Activated CD4-positive, alpha-beta T cell treated with anti-CD3 and anti-CD28 coated beads, Interleukin-10, Interleukin-2, amounts not matched to agents 100 ng/mL and 50 ng/mL, durations not matched to agents 16 hours and 8 hours (primary cell): ENCODE results near the gene ZIC1.

Experiments used
- DNase-seq: peaks from one replicate; pipeline ENCODE4 v3.0.0-alpha.2; 2020

The ZIC1 gene

DNA sequence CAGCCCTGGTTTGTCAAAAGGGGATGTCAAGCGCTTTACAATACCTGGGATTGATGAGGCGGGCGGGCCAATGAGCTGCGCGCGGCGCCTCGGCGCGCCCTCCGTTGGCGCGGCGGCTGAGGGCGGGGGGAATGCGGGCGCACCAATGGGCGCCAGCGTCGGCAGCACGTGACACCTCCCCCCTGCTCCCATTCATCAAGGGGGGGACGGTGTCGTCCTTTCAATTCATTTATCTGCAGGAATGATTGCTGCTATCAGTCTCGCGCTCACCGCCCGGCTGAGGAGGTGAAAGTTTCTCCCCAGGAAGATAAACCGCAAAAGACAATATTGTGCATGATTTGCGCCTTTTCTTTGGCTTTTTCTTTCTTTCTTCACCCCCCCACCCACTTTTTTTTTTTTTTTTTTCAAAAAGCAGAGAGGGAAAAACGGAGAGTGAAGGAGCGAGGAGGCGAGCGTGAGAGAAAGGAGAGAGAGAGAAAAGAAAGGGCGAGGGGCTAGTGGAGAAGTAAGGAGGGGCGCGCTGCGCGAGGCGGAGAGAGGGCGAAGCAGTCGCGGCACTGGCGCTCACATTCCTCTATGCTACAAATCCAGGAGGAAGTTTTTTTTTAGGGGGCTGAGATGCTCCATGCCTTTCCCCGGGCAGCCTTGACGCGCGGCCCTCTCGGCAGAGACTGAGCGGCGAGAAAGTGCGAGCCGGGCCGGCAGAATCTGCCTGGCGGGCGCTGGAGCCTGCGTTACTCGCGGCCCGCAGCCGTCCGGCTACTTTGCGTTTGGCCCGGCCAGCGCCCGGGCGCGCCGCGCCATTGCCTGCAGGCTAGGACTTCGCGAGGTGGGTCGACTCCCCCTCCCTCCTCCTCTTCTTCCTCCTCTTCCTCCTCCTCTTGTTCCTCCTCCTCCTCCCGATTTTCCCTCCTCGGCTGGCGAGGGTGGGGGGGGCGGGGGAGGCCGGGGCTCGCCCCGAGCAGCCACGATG, at the start of gene ZIC1:
Gene ZIC1, plus strand, starts transcription at position 223 of the 973 bp plus-strand sequence. Its CDS starts 748 bp downstream, at position 971.
- DNase-seq, result no peak

DNA sequence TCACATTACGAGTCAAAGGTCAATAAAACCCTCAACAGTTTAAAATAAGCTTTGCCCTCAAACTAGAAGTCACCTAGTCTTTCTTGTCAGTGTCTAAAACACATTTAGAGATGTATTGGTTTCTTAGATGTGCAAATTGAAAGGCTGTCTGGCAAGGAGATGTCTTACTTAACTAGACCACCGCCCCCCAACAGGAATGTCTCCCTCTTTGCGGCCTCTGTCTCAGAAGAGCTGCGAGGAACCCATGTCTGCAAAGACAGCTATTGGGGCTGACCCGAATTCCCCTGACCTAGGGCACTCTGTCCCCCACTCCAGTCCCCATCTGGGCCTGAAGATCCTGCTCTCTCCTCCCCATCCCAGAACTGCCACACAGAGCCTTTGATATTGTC, 49.1 kb upstream of the ZIC1 start:
- DNase-seq, result no peak

GRCh38 chr3:147360646-147361453, 48.3 kb upstream of the ZIC1 start:
- DNase-seq, result no peak

DNA sequence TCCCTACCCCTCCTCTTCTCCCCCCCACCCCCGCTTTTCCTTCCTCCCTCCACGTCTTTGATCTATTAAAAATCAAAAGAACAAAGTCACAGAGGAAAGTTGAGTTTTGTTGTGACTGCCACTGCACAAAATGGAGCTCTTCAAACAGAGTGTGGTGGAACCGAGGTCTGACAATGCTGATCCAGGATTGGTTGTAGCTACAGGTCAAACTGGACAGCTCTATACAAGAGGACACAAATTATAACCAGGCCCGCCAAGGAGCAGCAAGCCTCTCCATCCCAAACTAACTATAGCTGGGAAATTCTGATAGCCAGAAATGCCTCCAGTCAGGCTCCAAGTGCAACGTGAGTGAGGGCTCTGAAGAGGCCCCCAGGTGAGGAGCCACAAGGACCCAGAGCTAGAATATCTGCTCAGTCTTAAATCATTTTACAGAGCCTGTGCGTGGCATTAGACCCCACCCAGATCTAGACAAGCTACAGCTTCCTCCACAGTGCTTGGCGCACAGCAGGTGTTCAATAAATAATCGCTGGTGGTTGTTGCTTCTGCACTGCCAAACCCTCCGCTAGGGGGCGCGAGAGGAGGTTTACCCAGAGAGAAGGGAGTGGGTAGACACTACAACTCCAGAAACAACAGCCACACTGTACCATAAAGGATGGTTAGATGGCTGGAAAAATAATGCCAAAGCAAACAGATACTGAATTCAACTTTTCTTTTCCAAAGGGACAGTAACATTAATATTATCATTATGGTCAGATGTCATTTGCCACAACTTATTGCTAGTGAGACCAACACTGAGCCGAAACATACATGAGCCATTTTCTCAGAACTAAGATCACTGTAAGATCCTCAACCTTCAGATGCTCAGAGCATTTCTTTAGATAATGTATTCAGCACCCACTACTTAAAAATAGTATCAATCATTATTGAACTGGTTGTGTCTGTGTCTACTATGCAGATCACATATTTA, 47.4 kb upstream of the ZIC1 start:
- DNase-seq, result peak; percentile 65

DNA sequence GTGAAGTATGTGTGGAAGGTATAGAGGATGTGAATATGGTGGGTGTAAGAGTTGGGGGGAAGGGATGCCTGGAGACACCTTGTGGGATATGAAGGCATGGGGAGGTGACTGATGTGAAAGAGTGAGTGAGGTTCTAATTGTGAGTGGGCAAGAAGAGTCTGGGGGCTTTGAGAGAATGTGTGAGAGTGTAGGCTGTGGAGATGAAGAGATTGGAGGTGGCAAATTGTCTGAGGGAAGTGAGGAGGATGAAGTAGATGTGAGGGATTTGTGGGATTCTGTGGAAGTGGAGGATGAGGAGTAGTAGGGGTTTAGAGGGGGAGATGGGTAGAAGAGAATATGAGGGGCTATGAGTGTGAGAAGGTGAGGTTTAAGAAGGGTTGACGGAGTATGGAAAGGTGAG, 44.4 kb upstream of the ZIC1 start:
- DNase-seq, result no peak

DNA sequence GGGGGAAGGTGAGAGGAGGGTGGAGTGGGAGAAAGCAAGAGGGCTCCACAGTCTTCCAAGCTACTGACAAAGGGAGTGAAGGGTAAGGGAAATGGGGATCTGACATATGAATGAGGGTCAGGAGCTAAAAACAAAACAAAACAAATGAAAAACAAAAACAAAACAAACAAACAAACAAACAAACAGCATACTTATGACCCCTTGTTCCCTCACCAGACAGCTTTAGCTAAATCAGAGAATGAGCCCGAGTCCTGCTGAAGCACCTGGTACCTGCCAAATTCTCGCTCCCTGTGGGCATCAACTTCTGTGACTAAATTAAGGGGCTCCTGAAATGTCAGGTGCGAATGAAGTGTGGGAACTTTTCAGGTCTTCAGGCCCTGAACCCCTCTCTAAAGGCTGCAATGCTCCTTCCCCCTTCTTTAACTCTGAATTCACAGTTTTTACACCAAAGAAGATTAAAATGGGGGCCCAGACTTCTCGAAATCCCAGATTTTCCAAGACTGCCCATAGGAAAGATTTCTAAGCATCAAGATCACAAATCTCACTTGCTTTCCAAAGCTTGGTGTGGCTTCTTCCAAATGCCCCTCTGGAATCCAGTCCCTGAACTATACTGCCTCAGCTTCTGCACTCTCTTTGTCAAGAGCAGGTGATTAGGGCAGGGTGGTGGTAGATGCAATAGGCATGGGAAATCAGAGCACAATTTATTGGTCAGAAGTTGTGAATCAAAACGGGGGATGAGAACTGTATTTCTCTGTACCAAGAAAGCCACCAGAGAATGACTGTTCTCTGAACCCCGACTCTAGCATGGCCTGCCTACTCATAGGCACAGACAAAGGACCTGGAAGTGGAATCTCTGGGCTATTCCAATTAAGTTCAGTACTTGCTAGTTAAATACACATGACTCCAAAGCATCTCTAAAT, 43.7 kb upstream of the ZIC1 start:
- no peak for DNase-seq

DNA sequence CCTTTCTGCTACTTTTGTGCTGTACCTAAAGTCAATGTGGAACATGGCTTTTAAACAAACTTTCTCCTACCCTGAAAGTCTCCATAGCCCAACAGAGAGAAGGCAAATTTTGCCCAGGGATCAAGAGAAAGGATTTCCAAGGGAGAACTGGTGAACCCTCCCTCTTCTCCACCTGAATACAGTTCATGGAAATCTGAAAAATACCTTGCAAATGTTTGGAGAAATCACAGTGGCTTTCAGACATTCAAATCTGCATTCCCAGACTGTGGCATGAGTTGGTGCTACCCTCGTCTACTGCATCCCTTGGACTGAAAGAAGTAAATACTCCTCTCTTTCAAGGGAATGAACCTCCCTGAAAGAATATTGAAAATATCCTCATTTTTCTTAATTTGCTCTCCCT, 41.5 kb upstream of the ZIC1 start:
- no peak for DNase-seq

DNA sequence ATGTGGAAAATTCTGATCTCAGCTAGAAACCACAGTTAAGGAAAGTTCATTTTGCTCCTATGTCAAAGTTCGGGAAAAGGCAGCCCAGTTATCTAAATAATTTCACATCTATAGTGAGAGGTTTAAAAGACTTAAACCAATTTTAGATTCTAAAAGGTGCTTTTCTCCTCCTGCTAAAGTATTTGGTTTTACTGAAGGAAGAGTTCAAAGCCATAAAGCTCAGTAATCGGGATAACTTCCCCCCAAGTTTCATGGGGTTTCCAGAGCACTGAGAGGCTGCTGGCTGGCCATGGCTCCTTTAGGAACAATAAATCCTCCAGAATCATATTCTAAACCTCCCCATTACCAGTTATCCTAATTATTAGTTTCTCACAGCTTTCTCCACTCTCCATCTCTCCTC, 41.0 kb upstream of the ZIC1 start:
- no peak for DNase-seq

DNA sequence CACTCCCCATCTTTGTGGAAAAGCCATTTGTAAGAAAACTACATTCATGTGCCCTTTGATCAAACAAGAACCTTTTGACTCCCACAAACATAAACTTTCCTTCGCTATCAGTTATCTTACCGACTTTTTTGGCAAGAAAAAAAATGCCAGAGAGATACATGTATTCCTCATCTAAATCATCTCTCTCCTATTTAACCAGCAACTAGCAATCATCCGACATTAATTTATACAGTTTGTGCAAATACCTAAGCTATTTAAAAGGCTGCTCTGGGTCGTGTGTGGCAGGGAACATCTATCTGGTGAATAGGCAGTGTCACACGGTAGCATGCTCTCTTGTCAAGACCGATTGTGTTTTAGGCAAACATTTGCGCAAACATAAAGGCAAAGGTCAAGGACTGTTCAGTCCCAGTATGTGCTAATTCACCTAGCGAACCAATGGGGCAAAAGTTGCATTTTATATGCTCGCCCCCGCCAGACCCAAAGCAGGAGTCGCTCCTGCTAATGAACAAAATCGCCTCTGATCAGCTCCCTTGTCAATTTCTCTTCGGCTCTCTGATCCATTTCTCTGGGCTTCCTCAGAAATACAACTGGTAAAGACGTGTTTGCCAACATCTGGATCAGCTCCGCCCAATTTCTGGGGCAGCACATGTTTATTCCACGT, 40.5 kb upstream of the ZIC1 start:
- DNase-seq, result no peak

GRCh38 chr3:147369231-147369630, 39.9 kb upstream of the ZIC1 start:
- DNase-seq, result no peak

- DNase-seq, result no peak
Measured at GRCh38 chr3:147369661-147370123, 39.5 kb upstream of the ZIC1 start.

- no peak for DNase-seq
Measured at GRCh38 chr3:147370349-147370748, 38.8 kb upstream of the ZIC1 start.

DNA sequence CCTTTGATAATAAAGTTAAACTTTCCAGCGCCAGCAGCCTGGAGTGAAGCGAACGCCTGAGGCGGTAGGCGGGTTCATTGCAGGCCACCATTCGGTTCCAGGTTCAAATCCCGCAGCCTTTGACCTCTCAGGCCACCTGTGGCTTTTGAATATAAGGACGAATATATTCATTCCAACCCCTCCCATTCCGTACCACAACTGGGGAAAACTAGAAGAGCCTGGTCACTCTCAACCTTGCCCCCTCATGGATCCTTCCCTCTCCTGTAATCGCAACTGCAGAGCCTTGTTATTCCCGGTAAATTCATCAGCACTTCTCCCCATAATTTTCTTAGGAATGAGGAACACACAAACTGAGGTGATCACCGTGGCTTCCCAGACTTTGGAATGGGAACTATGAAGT, 38.0 kb upstream of the ZIC1 start:
- DNase-seq, result no peak

DNA sequence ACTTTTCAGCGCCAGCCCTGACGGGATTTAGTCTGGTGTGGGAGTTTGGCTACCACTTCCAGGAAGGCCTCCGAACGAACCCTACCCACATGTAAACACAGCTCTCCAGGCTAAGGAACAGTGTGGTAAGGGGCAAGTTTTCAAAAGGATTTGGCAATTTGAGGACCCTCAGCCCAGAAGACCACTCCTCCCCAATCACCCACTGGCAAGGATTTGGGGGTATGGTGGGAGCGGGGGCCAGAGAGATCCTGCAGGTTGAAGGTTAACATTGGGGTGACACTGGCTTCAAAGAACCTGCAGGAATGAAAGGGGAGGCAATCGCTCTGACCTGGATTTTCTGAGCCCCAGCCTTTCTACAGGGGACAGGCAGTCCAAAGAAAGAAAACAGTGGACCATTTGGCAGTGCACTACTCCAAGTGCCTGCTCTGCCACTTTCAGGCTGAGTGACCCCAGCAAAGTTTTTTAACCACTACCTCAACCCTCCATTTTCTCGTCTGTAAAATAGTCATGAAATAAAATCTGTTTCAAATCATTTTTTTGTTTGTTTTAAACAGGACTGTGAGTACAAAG, 37.3 kb upstream of the ZIC1 start:
- no peak for DNase-seq

DNA sequence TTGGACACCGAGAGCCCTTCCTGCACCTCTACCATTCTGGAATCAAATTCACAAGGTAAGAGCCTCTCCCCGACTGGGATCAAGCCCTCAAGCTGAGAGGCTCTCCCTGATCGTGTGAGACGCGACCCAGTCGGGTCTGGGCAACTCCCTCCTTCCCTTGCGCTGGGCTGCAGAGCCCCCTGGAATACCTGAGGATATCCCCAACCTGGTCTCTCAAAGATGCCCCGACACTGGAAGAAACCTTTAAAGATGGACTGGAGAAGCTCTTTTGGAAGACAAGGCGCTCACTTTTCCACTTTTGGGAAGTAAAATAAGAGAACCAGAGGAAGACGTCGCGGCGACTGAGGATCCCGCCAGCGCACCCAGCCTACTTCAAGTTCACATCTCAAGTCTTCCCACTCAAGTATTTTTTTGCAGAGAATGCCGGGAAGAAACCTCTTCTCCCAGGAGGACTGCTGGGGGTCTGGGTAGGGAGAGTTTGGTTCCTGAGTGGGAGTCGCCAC, 36.6 kb upstream of the ZIC1 start:
- no peak for DNase-seq

- DNase-seq, result no peak
Measured at GRCh38 chr3:147373301-147373700, 35.9 kb upstream of the ZIC1 start.

DNA sequence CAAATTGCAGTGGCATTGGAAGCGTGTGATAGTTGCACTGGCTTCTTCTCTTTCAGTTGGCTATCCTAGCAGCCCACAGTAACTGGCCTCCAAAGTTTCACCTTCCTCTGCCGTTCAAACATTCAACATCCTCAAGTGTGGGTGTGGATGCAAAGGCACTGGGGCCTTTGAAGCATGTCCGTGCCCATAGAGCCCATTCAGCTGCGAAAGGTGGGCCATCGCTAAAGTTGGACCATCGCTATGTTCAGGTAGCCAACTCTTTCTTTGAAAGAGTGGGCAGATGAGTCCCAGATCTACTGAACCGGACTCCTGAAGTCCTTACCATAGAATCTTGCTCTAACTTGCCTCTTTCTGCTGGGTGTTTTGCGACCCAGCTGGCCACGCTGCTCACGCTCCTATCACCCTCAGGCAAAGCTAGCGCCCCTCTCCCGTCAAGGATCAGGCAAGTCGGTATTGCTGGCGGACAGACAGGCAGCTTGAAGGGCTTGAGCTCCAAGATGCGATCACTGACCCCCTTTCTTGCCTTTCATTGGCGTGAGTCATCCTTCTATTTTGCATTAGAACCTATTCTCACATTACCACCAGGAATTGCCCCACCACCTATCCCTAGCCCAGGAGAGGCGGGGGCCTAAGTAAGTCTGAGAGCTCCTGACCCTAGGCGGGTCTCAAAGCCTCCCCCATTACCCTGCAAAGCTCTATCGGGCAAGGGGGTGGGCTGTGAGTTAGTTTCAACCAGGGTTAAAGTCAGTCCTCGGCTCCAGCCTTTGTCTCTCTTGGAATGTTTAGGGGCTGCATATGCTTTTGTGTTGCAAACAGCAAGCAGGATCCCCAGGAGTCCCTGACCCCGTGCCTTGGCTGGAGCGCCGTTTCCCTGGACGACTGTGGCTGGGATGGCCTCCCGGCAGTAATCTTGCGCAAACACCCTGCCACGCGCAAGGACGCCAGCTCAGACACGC, 31.5 kb upstream of the ZIC1 start:
- DNase-seq, result no peak

DNA sequence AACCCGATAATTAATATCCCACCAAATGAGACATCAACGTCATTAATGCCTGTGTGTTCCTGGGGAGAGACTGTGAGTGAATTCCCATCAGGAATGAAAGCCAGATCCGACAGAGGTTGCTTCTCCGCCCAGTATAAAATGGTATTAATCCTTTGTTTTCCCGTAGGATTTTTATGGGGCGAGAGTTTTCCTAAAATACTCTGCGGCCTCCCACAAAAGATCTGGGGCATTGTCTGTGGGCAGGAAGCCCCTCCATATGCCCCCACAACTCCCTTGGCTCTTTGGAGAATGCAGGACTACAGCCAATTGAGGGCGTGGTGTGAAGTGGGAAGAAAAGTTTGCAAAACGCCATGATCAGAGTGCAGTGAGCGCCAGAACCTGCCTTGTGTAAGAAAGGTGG, 29.5 kb upstream of the ZIC1 start:
- no peak for DNase-seq

DNA sequence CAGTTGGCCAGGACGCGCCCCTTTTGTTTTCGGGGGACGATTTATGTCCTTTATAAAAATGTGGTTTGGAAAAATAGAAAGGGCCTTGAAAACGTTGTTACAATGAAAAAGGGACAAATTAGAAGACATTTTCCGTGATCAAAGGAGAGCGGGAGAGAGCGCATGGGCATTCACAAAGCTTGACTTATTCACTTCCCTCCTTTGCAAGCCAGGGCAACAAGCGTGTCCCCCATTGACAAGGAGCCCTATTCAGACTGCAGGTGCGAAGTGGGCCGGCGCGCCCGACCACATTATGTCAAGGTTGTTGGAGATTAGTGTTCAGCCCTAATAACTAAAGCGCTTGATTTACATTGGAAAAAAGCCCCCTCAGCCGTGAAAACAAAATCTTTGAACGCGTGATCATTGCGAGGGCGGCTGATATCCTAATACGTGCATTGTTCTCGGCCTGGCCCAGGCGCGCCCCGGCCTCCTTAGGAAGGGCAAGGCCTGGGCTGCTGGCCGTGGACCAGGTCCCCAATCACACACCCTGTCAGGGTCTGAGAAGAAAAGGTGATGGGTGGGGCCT, 28.7 kb upstream of the ZIC1 start:
- no peak for DNase-seq
